CD4-positive, alpha-beta T cell treated with Interleukin-4 for 1 hour (primary cell): ENCODE results near the gene DIP2B.

Source experiments
- DNase-seq, 2 donors: peaks; one replicate each; pipeline ENCODE4 v3.0.0-alpha.2; 2020 to 2022

Gene DIP2B

DNA sequence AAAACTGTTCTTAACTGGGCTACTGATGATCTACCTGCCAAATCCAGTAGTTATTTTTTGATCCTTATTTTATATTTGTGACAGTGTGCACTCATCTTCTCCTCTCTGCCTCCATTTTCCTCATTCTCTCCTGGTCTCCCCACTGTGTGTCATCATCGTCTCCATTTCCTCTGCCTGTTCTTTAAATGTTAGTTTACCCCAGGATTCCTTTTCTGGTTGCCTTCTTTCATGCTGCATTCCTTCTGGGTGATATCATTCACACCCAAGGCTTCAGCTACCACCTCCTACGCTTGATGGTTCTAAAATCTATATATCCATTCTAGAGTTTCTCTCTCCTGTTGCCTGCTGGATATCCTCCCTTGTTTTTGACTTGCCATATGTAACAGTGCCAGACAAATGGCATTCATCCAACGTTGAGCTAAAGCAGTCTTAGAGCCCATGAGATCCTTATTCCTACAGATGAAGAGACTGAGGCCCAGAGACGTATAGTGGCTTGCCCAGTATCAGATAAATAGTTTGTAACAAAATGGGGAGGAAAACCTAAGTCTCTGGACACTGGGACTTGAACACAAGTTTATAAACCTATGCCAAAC lies 109.5 kb downstream of the DIP2B start:
- DNase-seq = no peak

- DNase-seq = no peak
These were observed 110.5 kb downstream of the DIP2B start for GRCh38 chr12:50615145-50615906.

DNA sequence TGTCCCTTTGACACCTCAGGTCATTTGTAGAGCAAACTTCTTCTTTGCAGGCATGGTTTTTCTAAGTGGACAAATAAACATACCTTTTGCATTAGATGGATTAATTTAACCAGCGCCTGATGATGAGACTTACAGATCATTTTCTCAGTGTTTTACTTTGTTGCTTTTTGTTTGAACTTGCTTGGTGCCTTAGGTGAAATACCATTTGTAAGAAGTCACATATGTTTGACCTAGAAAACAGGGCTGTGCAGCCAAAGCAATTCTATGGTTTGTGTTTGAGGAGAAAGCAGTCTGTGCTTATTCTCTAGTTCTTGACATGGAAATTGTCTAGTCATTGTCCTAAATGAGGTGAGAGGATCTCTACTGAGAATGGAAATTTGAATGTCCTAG lies 111.1 kb downstream of the DIP2B start:
- DNase-seq = no peak

DNA sequence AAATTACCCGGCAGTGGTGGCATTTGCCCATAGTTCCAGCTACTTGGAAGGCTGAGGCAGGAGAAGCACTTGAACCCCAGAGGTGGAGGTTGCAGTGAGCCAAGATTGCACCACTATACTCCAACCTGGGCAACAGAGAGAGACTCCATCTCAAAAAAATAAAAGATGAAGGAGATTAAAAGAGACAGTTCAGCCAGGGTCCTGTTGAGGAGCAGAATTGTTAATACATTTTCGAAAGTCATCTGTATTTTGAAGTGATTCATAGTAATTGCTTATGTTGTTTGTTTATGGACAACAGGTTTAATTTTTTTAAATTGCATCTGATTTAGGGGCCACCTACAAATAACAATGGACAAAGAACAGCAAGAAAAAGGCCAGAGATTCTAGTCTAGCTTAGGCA lies 112.9 kb downstream of the DIP2B start:
- no peak for DNase-seq

GRCh38 chr12:50618864-50619609 lies 114.3 kb downstream of the DIP2B start:
- no peak for DNase-seq

DNA sequence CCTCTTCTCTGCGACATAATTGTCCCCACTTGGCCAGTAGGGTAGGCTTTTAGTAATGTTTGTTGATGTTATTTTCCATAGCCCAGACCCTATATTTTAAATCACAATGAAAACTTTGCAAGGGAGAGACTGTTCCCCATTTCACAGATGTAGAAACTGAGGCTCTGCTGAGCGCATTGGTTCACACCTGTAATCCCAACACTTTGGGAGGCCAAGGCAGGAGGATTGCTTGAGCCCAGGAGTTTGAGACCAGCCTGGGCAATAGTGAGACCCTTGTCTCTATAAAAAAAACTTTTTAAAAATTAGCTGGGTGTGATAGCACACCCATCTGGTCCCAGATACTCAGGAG lies 114.8 kb downstream of the DIP2B start:
- DNase-seq = no peak

GRCh38 chr12:50620109-50620977 lies 115.6 kb downstream of the DIP2B start:
- no peak for DNase-seq

DNA sequence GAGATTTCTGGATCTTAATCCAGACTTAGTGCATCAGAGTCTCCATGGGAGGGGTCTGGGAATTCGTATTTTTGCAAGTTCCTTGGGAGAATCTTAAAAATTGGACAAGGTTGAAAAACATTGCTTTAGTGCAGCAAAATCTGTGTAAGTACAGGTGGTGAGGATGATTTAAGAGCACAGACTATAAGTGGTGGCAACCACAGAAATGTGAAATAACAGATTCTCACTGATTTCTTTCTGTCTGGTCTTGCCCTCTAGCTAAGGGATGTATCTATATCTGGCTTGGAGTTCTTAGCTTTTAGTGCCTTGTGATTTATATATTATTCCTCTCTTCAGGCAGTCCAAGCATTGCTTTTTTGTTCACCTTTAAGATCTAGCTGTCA lies 116.2 kb downstream of the DIP2B start:
- DNase-seq = no peak

DNA sequence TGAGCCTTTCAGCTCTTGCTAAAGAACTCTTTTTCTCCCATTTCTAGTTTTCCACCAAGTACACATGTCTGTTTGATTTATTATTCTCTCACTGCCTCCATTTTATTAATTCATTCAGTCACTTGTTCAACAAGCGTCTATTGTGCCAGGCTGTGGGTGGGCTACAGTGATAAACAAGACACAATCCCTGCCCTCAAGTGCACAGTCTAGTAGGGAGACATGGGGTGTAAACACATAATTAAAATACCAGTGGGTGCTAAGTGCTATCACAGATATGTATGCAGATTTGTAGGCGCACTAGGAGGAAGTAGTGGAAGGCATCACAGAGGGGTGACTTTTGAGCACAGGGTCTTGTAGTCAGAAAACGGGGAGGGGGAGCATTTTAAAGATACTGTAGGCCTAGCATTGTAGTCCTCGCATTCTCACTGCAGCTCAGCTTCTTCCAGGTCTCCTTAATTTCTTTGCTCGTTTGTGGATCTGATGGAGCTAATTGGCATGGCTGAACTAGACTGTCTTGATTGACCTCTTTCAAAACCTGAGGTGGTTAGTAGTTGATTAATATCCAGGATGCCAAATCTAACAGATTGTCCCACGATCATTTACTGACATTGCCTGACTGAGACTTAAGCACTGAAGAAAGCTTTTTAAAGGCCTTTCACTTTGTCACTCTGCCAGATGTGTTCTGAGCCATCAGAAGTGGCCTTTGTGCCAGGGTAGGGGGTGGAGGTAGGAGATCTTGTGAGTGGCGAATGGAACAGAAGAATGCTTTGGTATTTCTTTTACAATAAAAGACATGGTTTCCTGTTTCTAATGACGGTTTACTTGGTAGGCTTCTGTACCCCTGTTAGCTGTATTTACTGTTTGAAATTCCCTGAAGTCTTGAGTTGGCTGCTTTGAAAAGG lies 116.9 kb downstream of the DIP2B start:
- no peak for DNase-seq

GRCh38 chr12:50625029-50625925 lies 120.5 kb downstream of the DIP2B start:
- peak in 1 of 2 donors; percentile 19 for DNase-seq

DNA sequence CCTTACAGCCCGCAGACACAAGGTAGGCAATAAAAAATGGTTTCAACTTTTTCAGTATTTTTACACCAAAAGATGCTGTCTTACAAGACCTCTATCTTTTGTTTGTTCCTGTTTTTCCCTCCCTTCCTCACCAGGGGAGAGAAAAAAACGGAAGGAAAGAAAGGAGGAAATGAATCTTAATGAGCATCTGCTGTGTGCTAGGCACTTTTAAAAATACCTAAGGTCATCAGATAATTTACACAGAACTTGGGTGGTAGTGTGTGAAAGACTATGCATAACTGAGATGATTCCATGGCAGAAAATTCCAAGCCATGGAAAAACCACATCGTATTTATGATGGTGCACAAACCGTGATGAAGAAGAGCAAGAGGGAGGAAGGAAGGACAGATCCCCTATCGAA lies 121.2 kb downstream of the DIP2B start:
- no peak for DNase-seq

DNA sequence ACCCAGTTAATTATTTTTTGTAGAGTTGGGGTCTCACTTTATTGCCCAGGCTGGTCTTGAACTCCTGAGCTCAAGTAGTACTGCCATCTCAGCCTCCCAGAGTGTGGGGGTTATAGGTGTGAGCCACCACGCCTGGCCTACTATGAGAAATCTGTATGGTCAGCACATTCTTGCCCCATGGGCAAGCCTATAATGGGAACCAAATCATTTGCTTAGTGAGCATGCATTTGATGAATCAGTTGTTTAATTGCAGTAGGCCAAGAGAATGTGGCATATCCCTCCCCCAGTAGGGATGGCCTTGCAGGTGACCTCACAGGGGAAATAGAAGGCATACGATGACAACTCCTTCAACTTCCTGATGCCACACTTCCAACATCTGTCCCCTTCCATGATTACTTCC lies 122.7 kb downstream of the DIP2B start:
- DNase-seq = no peak

- no peak for DNase-seq
These were observed 123.6 kb downstream of the DIP2B start for GRCh38 chr12:50628394-50628793.

GRCh38 chr12:50633955-50634354 lies 129.2 kb downstream of the DIP2B start:
- DNase-seq = no peak

GRCh38 chr12:50634379-50634778 lies 129.6 kb downstream of the DIP2B start:
- DNase-seq = no peak

DNA sequence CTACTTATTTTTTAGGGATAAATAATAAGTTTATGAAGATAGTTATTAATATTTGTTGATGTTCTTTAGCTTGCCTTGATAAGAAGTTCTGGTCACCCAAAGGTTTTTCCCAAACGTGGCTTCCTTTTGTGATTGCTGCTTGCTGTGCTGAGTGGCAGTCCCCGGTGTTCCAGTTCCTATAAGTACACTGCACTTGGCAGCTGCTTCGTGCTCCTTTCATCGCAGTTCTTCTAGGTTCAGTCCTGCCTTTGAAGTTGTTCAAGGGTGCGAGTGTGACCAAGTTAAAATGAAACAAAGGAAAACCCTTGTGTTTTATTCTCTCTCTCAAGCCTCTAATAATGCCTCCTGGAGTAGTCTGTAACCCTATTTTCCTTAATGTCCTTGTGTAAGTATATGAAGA lies 130.6 kb downstream of the DIP2B start:
- no peak for DNase-seq

DNA sequence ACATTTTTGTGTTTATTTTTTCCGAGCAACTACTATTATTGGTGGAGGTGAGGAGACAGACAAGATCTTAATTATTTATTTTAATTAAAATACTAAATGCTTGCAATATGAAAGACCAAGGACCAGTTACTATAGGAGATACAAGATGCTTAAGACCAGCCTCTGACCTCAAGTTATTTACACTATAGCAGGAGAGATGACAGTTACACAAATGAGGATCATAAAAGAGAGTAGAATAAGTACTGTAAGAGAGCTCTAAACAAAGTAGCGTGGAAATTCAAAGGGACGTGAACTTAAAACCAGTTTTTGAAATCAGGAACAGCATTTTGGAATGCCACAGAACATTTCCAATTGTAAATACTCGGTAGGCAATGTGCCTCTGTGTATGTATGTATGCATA lies 131.1 kb downstream of the DIP2B start:
- DNase-seq = no peak

- no peak for DNase-seq
These were observed 131.7 kb downstream of the DIP2B start for GRCh38 chr12:50636505-50636904.

- DNase-seq = peak in 1 of 2 donors; percentile 70
These were observed 133.2 kb downstream of the DIP2B start for GRCh38 chr12:50637870-50638481.

- DNase-seq = no peak
These were observed 133.7 kb downstream of the DIP2B start for GRCh38 chr12:50638482-50638880.

GRCh38 chr12:50639721-50640120 lies 134.9 kb downstream of the DIP2B start:
- no peak for DNase-seq
